ENCODE measurements around the gene SERINC3. TPM values are rescaled to one million over a fixed set of nuclear protein-coding genes. Genes with fewer than 3 reads are reported as not detected.

Gene SERINC3
- total RNA-seq, 3 donors from 2014 or later: 103 to 128 (median 110) TPM

DNA sequence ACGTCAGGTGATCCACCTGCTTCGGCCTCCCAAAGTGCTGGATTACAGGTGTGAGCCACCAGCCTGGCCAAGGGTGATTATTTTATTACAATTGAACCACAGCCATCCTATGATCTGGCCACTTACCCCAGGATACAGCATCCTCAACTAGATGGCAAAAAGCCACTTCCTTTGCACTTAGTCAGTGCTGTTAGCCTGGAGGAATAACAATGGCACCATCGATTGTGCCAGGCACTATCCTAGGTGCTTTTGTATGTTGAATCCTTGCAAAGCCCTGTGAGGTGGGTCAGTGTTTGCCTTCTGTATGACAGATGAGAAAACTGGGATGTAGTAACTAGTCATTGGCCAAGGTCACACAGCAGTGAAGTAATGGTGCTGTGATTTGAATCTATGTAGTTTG is 57.4 kb downstream of the SERINC3 start:
- DNase-seq (no peak), ATAC-seq (no peak)
- intact Hi-C loops (cut with DNase I, micrococcal nuclease): loop anchor here in 1 of 2 donors (10.0 kb wide), 1 partner anchor 80 kb away; no protein-coding TSS in a partner anchor
- Histone ChIP-seq H3K36me3 (ENCODE audit: low read depth) (no peaks in the 10 kb centered on the region), H3K4me1 (ENCODE audit: low read depth) (no peaks in the 10 kb centered on the region), H3K4me3 (no peak overlapping the region), H3K9me3 (no peaks in the 10 kb centered on the region)
- TF ChIP-seq CTCF (IDR thresholded peaks at IDR 0.05): no peak

- H3K36me3 ChIP-seq (ENCODE audit: low read depth): no peaks in the 10 kb centered on the region
- peaks cover 6% of the 10 kb centered on the region for H3K4me1 ChIP-seq (ENCODE audit: low read depth)
- DNase-seq (no peak), ATAC-seq (no peak)
- intact Hi-C loops (cut with DNase I, micrococcal nuclease): loop anchor here in 1 of 2 donors (10.0 kb wide), 1 partner anchor 79 kb away; no protein-coding TSS in a partner anchor
- no peaks in the 10 kb centered on the region for H3K9me3 ChIP-seq
- no peak overlapping the region for H3K4me3 ChIP-seq
- no peak for TF ChIP-seq CTCF (IDR thresholded peaks at IDR 0.05)
Observed at GRCh38 chr20:44463466-44463865, 58.4 kb downstream of the SERINC3 start.

- Histone ChIP-seq H3K4me1 (ENCODE audit: low read depth) (peaks cover 6% of the 10 kb centered on the region), H3K9me3 (no peaks in the 10 kb centered on the region), H3K4me3 (no peak overlapping the region), H3K36me3 (ENCODE audit: low read depth) (no peaks in the 10 kb centered on the region)
- no peak for ATAC-seq
- intact Hi-C loops (cut with DNase I, micrococcal nuclease): loop anchor here in 1 of 2 donors (10.0 kb wide), 1 partner anchor 77 kb away; no protein-coding TSS in a partner anchor
- DNase-seq: no peak
- no peak for TF ChIP-seq CTCF (IDR thresholded peaks at IDR 0.05)
Observed at GRCh38 chr20:44461803-44462174, 60.1 kb downstream of the SERINC3 start.

GRCh38 chr20:44461142-44461802 is 60.6 kb downstream of the SERINC3 start:
- peak; percentile 71 for ATAC-seq
- intact Hi-C loops (cut with DNase I, micrococcal nuclease): loop anchor here in 1 of 2 donors (10.0 kb wide), 1 partner anchor 76 kb away; no protein-coding TSS in a partner anchor

DNA sequence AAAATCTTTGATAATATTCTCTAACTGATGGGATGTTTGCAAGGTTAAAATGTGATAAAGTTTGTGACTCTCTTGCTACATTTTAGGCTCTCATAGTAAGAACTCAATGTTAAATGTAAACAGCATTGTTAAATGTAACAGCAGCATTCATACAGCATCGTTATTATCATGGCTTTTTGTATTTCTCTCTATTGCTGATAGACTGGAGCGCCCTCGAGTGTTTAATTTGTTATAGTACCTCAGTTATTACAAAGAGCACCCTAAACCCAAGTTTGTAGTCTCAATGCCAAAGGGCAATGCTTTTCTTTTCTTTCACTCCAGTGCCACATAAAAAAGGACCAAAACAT is 61.1 kb downstream of the SERINC3 start:
- intact Hi-C loops (cut with DNase I, micrococcal nuclease): loop anchor here in 1 of 2 donors (10.0 kb wide), 1 partner anchor 76 kb away; no protein-coding TSS in a partner anchor
- Histone ChIP-seq H3K4me1 (ENCODE audit: low read depth) (peaks cover 6% of the 10 kb centered on the region), H3K36me3 (ENCODE audit: low read depth) (no peaks in the 10 kb centered on the region), H3K9me3 (no peaks in the 10 kb centered on the region), H3K4me3 (no peak overlapping the region)
- DNase-seq: peak in 1 of 3 donors; percentile 73
- no peak for TF ChIP-seq CTCF (IDR thresholded peaks at IDR 0.05)
- ATAC-seq: peak; percentile 77

More at GRCh38 chr20:44461142-44461802, 60.6 kb downstream of the SERINC3 start:
- no peaks in the 10 kb centered on the region for H3K9me3 ChIP-seq
- TF ChIP-seq CTCF (IDR thresholded peaks at IDR 0.05): no peak
- peaks cover 6% of the 10 kb centered on the region for H3K4me1 ChIP-seq (ENCODE audit: low read depth)
- no peak for DNase-seq
- no peaks in the 10 kb centered on the region for H3K36me3 ChIP-seq (ENCODE audit: low read depth)
- no peak overlapping the region for H3K4me3 ChIP-seq

Measured in mucosa of descending colon (tissue), 3 donors.